Activated CD4-positive, alpha-beta T cell treated with anti-CD3 and anti-CD28 coated beads for 48 hours (primary cell): ENCODE measurements around the gene SRGAP2C.
"Not testable (repeated sequence)": the region's sequence is repeated elsewhere in the genome, so short reads cannot be mapped to it uniquely, and the experiment has no call there.

Experiments
- DNase-seq: peaks from one replicate; pipeline ENCODE4 v3.0.0-alpha.2; 2020

Gene SRGAP2C

DNA sequence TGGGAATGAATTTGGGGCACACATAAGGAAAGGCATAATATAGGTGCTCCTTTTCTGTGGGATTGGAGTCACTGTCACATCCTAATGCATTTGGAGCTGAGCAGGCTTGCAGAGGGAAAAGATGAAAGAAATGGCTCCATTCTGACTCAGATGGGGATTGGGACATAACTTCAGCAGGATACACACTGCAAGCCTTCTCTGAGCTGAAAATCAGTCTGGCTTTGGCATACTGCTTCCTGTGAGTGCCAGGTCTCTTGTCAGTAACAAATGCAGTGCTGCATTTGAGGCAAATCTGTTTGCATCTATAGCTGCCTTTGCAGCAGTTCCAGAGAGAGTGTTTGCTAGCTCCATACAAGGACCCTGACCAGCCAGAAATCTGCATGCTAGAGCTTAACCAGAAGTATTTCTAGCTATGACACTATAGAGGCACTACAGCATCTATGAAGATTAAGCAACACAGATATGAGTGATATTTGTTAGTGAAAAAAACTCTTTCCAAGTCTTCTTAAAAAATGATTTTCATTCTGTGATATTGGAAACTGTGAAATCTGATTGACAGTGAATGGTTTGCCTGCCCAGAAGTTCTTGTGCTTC lies 98.9 kb downstream of the SRGAP2C start:
- not testable (repeated sequence) for DNase-seq

DNA sequence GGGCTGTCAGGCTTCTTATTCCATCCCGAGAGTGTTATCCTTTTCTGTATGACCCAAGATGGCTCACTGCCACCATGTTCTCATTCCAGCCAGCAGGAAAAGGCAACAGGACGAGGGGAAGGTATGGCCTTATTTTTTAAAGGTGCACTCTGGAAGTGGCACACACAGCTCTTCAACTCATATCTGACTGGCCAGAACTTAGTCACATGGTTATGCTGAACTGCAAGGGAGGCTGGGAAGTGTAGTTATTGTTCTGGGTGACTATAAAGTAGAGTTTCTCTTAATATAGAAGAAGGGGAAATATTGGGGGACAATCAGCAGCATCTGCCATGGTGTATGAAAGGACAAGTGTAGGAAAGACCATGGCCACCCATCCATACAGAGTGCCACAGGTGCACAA lies 107.8 kb downstream of the SRGAP2C start:
- not testable (repeated sequence) for DNase-seq

DNA sequence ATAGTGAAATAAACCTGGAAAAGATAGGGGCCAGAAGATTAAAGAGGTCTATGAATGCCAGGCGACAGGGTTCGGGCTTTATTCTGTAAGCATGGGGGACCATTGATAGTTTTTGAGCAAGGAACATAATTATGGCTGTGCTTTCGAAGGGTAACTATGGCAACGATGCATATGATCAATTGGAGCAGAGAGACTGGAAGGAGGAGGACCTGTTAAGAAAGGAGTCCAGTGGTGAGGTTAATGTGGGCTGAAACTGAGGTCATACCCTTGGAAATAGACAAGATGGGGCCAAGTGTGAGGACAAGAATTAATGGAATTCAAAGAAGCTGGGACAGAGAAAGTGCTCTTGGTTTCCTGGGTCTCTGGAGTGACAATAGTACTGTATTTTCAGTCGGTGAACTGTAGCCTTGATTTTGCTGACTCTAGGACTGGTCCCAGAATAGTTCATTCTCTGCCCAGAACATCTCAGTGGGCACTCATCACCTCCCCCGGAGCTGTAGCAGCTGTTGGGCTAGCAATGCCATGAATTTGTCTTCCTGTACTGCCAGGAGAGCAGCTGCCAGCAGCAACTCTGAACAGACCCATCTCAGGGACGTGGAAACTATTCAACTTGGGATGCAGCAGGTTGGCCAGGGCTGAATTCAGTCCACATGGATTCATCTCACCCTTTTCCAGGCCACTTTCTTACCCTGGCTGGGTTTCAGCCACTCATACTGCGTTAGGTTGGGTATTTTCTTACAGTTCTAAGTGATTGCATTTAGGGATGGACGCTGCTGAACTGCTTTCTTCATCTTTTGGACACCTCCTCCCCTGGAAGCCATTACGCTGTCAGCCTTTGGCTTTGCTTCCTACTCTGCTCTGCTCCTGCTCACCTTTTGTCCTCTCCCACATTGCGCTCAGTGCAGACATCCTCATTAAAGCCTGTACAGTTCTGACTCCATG lies 108.8 kb downstream of the SRGAP2C start:
- not testable (repeated sequence) for DNase-seq

DNA sequence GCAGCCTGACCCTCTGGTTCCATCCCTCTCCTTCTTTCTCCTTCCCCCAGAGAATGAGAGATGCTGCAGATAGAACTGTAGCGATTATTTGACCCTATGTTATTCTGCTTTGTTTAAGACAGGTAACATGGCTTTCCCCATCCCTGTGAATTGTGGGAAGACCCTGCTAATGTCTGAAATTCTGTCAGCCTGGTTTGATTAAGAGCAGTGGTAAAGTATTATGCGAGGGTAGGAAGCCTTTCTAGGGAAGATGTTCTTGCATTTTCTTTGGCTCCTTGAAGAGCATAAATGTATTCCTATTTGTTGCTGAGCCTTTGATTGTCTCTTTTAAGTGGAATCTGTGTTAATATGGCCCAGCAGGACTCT lies 109.4 kb downstream of the SRGAP2C start:
- not testable (repeated sequence) for DNase-seq

DNA sequence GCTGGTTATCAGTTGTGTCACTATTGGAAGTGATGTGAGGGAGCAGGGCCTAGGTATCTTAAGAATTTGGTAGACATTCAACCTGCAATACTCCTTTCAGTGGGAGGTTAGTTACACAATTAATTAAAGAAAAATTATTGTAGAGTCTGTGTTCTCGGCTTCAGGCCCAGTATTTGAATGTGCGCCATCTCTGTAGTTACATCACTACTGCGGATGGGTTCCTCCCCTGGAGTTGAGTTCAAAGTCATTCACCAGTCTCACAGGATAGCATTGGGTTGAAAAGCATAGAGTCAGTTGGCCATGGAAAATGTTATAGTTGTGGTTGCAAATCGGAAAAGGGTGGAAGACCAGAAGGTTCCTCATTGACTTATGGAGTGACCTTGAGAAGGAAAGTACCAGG lies 111.8 kb downstream of the SRGAP2C start:
- not testable (repeated sequence) for DNase-seq

DNA sequence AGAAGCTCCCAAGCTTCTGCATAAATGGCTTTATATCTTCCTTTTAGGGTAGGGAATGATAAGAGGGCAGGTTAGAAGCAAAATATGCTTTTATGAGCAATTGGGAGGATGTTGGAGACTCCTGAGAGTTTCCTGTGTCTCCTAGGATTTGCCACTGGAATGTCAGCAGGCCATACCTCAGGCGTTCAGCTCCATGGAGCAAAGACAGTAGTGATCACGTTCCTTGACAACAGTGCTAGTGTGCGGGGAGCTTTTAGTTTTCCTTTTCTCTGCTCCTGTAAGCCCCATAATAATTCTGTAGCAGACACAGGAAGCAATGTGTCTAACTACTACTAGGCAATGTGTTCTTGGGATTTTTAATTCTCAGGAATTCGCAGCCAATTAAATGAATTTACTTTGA lies 113.8 kb downstream of the SRGAP2C start:
- DNase-seq = not testable (repeated sequence)

DNA sequence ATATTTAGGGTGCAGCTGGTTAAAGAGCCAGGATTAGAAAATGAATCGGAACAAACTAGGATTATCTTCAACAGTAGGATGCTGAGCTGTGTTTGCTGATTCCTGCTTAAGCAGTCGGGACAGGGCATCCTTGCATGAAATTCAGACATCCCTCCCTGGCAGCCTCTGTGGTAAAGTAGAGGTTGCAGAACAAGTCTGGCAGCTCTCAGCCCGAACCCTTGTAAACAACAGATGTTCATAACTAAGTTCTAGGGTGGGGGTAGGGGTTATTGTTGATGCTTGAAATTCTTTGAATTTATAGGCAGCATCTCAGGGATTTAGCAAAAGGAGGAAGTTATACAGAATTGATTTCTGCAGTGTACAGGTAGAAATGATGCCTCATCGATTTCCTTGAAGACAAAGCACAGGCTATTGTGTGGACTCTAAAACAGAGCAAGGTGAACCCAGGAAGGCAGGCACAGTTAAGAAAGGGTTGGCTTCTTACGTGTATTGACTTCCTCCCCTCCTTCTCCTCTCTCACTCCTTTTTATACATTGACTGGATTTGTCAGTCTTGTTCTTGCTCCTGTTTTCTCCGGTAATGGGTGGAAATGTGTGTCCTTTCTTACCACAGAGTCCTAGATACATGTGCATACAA lies 114.9 kb downstream of the SRGAP2C start:
- not testable (repeated sequence) for DNase-seq

DNA sequence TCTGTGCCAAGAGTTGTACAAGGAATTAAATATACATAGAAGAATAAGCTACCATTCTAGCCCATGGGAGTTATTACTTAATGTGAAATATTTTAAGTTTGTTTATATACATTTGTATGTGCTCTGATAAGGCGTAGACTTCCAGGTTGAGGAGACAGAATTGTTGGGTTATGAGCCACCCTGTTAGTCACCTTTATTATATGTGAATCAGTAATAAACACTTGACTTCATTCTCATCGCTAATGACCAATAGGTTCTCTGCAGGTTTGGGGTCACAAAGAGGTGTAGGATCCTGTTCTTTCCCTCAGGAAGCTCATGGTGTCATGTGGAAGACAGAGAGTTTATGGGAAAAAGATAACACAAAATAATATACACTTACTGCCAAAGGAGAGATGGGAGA lies 117.1 kb downstream of the SRGAP2C start:
- not testable (repeated sequence) for DNase-seq

DNA sequence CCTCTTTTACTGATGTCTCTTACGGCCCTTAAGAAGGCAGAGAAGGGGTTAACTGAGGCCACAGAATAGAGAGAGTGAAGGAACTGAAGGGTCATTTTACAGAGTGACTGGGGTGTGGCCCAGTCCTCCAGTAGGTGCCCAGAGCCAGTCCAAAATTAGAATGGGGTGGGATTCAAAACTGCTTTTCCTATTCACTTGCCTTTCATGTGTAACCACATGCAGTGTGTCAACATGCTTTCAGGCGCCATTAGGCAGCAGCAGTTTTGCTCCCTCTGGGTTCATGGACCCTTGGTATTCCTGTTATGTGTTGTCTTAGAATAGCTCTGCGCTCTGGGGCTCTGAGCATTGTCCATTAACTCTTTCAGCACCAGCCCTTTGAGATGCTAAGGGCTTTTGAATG lies 123.0 kb downstream of the SRGAP2C start:
- not testable (repeated sequence) for DNase-seq

DNA sequence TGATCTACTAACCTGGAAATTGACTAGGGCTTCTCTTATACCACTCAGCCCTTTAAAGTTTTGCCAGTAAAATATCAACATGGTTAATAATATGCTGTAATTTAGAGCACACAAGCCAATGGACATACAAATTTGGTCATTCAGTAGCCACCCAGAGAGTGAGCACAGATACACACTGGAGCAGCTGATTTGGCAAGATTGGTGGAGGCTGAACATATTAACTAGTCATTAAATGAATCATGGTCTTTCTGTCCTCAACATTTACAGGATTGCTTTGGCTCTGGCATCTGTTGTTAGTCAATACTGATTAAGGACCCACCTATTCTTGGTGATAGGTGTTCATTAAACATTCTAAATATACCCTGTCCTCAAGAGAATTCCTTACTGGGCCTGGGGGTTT lies 130.7 kb downstream of the SRGAP2C start:
- DNase-seq = not testable (repeated sequence)

DNA sequence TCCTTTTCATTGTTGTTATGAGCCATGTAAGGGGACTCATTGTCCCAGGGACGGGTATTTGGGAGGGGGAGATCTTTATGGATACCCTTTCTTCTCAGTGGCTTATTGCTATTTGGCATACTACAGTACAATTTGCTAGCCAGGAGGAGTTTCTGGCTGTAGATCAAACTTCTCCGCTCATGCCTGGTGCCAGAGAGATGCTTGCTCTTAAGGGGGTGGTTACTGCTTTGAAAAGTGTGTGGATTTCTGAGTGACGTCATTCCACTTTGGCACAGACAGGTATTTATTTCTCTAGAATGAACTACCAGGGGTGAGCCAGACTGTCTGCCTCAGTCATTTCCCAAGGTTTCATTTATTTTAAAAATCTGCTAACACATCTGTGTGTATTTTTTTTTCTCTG lies 131.3 kb downstream of the SRGAP2C start:
- DNase-seq = not testable (repeated sequence)

DNA sequence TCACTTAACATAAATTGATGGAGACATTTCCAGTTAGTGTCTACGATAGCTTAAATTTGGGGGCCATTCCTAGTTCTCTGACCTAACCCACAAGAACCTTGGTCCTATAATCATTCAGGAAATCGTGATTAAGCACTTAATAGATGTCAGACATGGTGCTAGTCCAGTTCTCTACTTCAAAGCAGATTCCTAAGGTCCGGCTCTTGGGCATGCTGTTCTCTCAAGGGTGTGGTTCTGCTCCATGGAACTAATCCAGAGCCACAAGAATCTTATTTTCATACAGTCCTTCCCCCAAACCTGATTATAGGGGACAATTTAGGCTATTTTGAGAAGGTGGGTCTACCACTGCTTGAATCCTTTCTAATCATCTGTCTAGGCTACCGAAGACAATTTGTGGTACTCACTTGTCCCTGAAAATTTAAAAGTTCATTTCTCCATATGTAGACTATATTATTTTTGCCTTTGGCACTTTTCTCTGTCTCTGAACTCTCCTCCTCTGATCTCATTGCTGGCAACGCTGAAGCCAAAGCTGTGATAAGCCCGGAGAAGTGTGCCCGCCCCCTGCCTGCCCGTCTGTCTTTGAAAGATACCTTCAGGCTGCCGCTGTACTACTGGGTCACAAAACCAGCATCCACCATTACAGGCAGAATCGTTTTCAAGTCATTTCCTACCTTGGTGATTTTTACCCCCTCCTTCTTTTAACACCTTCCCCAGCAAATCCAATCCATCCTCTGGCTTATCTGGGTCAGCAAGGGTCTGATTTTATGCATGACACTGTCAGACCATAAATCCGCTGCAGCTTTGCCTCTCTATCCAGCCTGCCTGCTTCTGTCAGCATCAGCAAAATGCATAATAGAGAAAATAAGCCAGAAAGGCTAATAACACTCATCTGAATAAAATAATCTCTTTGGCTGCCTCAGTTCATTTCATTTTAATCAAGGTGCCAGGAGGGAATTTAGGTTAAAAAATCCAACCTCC lies 133.0 kb downstream of the SRGAP2C start:
- DNase-seq = not testable (repeated sequence)

DNA sequence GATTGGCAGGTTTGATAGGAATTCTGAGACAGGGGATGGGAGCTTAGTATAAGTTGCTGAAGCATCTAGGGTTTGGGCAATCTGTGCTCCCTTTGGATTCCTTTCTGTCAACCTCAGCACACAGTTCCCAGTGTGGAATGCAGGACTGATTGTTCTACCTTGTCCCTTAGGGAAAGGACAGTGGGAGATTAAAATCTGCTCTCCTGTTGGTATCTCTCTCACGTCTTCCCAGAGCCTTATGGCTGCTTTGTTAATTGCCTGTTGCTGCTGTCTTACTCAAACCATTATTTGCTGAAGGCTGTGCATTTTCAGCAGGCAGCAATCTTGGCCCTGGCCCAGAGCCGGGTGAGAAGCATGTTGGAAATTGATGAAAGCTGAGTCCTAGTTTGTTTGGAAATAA lies 133.9 kb downstream of the SRGAP2C start:
- not testable (repeated sequence) for DNase-seq

DNA sequence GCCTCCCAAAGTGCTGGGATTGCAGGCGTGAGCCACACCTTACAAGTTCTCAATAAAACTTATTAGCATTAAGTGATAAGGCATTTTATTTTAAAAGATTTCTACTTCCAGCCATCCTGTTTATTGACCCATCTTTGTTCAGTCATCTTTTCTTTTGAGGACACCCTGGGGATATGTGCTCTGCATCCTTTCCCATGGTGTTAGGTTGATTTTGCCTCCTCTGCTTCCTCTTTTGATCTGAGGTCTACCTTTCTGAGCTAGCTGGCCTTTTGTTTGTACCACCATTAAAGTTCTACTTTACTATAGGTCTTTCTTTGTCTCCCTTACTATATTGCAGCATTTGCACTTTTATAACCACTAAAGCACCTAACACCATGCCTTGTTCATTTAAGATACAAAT lies 136.9 kb downstream of the SRGAP2C start:
- DNase-seq = not testable (repeated sequence)

DNA sequence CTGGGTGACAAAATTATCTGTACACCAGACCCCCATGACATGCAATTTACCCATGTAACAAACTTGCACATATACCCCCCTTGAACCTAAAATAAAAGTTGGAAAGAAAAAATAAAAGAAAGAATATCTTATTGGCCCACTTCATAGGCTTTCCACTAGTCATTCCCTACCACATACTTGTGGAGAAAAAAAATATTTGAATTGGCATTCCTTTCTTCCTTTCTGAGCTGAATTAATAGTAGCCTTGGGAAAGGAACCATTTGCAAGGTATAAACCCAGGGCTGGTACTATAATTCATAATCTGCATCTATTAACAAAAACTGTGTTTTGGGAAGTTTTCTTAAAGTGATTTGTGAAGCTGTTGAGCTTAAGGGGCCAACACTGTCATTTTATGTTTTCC lies 140.0 kb downstream of the SRGAP2C start:
- DNase-seq = not testable (repeated sequence)

DNA sequence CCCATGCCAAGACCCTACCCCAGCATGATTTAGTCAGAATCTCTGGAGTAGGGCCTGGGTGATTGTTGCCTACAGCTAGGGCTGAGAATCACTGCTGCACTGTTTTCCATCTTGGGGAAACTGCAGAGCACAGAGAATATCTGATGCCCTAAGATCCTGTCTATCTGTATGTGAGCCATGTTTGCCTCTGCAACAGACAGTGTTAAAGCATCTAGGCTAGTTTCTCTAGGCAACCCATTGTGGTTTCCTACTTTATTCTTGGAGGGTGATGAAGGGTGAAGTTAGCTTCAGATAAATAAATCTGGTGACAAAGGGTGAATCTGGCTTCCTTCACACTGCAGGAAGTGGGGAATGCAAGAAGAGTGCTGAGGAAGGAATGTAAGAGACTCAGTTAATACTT lies 147.4 kb downstream of the SRGAP2C start:
- not testable (repeated sequence) for DNase-seq

DNA sequence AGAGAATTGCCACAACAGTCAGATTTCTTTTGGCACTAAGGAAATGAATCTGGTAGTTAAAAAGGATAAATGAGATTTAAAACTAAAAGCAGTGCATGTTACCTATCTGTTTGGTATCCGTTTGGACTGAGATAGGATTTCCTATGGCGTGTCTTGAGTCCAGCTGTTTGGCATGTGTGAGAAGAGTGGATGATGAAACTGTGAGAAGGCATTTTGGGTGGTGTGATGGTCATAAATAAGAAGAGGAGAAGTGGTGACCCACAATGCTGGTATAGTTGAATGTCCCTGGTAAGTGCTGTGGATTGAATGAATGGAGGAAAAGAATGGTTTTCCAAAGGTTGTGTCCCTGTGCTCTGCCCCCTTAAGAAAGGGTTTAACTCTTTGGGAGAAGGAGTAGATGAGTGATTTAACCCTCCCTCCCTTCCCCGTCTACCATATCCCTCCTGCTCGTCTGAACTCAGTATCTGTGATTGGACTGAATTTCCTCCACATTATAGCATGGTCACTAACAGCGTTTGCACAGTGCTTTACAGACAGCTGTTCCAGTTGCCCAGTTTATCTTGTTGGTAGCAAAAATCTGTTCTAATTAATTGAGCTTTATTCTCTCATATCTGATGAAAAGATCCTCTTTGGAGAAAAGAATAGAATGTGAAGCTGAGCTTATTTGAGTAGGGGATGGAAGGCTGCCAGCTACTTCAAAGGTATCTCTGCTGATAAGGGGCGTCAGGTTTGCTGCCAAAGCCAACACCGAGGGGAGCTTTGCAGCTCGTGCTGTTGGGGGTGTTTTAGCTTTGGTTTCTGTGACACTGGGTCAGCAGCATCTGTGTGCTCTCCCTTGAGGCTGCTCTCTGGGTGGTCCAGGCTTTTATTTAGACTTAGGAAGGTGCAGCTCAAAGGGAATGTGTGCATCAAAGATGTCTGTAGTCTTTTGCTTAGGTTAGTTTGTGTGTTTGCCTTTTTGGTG lies 148.1 kb downstream of the SRGAP2C start:
- not testable (repeated sequence) for DNase-seq

DNA sequence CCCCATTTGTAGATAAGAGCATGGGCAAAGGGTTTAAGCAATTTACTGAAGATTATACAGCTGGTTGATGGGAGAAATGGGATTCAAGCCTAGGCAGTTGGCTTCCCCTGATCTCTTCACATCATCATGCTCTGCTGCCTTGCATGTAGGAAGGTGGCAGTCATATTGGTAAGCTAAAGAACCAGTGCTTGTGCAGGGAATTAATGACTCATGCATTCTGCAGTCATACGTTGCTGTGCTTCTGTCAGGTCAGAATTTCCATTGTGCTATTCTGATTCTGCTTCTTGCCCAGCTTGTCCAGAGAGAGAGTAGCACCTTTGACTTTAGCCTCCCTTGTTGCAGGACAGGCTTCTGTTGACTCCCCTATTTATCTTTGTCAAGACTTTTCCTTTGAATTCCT lies 153.2 kb downstream of the SRGAP2C start:
- DNase-seq = not testable (repeated sequence)

DNA sequence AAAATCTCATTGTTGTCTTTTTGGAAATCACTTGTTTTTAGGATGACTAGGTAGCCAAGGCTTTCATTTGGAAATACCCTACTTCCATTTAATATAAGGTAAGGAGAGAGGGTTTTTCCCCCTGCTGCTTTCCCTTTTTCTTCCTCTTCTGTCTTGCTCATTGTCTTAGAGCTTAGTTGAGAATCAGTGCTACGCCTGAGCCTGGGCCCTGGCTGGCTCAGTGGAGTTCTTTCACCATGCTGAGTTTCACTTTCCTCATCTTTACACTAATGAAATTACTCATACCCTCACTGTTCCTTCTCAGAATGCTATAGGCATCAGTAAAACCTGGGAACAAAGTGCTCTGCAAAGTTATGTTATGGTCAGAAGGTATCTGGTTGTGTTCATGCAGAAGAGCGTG lies 154.8 kb downstream of the SRGAP2C start:
- DNase-seq = not testable (repeated sequence)

DNA sequence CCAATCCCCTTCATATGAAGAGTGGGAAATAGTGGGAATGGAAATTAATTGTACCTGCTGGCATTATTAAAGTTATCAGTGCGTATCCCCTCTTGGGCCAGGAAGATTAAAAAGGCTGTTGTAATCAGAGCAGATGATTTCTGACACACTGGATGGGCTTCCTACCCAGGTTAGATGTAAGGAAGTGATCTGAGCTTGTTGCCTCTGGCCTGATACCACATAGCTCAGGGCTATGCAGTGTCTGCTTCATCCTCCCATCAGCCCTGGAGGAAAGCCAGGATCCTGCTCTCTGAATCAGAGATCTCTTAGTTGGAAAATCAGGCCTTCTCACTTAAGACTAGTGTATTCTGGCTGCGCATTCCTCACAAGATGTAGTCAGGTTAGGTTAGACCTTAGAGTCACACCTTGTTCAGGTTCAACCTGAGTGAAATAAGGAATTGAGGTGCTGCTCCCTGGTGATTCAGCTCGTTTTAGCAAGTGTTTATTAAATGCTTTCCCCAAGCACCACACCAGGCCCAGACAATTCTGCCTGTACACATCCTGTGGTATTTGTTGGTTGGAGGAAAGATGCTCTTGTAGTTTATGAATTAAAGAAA lies 158.6 kb downstream of the SRGAP2C start:
- DNase-seq = not testable (repeated sequence)

DNA sequence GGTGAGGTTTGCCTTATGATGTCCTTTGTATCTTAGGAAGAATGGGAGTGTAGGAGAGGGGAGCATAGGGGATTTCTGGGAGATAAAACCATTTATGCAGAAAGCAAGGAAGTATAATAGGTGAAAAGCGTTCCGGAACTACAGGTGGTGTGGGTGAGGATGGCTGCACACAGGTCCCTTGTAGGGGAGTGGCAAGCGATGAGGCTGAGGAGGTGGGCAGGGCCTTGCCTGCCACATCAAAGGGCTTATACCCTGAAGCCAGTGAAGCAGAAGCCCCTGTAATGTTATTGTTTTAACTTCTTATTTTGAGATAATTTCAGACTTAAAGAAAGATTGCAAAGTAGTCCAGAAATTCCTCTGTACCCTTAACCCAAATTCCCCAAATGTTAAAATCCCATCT lies 159.6 kb downstream of the SRGAP2C start:
- not testable (repeated sequence) for DNase-seq
